NCI-H1436 (cell line): ENCODE results near the gene KDF1.
A peak's percentile ranks its signal among the peaks of the same experiment; 100 is the strongest.
"Not testable (repeated sequence)": the region's sequence is repeated elsewhere in the genome, so short reads cannot be mapped to it uniquely, and the experiment has no call there.

ENCODE experiments used
- DNase-seq: peaks from one replicate; lab custom pipeline; 2025; lab: John Stamatoyannopoulos, UW

The KDF1 gene

DNA sequence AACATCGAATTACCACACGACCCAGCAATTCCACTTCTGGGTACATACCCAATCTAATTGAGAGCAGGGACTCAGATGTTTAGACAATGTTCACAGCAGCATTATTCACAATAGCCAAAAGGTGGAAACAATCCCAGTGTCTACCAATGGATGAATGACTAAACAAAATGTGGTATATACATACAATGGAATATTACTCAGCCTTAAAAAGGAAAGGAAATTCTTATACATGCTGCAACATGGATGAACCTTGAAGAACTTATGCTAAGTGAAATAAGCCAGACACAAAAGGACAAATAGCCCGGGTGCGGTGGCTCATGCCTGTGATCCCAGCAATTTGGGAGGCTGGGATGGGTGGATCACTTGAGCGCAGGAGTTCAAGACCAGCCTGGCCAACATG lies 6.9 kb downstream of the KDF1 start:
- no peak for DNase-seq

DNA sequence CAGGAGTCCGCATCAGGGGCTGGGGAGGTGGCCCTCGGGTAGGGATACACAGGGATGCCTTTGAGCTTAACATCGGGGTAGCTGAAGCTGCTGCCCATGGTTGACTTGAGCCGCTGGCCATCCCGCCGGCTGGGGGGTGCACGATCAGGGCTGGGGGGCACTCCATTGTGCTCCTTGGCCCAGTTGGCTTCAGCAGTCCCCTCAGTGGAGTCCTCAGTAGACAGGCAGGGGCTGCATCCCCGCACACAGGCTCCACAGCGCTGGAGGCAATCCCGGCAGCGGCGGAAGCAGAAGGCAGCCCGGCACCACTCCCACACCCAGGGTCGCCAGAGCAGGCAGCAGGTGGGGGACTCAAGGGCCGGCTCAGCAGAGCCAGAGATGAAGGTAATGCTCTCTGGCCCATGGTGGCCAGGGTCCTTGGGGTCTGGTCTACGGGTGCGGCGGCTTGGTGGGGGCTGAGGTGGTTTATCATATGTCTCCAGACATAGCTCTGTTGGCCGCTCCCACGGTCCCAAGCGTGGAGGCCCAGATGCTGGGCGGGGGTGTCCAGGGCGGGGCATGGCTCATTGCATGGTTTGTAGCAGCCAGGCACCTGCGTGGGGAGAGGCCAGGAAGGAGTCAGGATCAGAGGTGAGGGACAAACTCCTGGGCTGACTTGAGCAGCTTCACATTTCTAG lies 8.3 kb downstream of the KDF1 start:
- no peak for DNase-seq

DNA sequence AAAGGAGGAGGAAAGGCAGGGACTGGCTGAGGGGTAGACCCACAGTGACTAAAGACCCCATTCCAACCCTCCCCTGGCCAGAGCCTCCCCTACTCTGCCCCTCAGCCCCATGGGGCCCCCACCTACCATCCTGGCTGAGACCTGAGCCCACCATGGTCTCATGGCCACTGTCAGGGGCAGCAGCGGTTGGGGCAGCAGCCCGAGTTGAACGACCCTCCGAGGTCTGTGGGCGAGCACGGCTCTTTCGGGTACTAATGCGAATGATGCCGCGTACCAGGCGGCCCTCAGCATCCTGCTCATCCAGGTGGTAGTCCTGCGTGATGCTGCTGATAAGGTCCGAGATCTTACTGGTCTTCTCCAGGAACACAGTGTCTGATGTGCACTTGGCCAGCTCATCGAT lies 9.1 kb downstream of the KDF1 start:
- DNase-seq, result no peak

DNA sequence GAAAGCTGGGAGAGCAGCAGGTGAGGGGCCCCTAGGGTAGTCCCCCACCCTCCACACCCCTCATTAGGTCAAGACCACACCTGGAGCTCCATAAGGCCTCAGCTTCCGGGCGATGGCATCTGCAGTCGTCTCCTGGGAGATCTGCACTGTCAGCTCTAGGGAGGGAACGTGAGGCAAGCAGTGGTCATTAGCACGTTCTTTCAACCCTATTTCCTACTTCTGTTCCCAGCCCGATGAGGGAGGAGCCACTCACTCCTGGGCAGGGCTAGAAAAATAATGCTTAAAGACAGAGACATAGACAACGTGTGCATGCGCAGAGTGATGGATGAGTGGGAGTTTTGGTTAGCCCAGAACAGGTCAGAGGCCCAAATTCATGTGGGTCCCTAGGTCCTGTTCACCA lies 9.7 kb downstream of the KDF1 start:
- DNase-seq, result no peak

GRCh38 chr1:26949926-26950319 lies 10.3 kb downstream of the KDF1 start:
- no peak for DNase-seq

- DNase-seq, result no peak
Observed at GRCh38 chr1:26949266-26949925, 10.9 kb downstream of the KDF1 start.

DNA sequence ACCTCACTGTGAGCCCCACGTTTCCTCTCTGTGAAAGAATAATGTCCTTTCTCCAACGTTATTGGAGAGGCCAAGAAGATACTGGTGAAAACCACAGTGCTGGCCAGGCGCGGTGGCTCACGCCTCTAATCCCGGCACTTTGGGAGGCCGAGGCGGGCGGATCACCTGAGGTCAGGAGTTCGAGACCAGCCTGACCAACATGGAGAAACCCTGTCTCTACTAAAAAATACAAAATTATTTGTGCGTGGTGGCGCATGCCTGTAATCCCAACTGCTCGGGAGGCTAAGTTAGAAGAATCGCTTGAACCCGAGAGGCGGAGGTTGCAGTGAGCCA lies 11.6 kb downstream of the KDF1 start:
- not testable (repeated sequence) for DNase-seq

DNA sequence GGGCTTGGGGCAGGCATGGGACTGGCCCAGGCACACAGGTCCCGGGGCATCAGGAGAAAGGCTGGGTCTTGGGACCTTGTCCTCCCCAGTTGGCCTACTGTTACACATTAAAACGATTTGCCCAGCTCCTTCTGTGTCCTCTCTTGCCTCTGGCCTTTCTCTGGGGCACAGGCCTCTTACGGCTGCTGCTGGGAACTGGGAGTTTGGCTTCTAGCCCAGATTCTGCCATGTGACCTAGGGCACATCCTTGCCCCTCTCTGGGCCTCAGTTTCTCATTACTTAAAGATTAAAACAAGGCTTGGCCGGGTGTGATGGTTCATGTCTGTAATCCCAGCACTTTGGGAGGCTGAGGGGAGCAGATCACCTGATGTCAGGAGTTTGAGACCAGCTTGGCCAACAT lies 14.0 kb downstream of the KDF1 start:
- DNase-seq, result no peak

DNA sequence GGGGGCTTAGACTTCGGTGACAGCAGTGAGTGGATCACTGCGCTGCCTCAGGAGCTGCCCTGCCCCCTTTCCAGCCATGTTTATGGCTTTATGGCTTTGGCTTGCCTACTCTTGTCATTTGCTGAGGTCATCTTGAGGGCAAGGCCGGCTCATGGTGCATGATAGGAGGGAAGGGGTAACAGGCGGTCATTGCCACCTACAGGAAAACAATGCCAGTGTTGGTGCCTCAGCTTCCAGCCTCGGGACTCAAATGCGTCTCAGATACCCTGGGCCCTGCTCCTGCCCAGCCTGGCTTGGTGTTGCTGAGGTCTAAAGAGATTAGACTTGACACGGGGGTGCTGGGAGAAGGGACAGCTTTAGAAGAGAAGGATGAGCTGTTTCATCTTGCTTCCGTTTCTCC lies 14.5 kb downstream of the KDF1 start:
- no peak for DNase-seq

DNA sequence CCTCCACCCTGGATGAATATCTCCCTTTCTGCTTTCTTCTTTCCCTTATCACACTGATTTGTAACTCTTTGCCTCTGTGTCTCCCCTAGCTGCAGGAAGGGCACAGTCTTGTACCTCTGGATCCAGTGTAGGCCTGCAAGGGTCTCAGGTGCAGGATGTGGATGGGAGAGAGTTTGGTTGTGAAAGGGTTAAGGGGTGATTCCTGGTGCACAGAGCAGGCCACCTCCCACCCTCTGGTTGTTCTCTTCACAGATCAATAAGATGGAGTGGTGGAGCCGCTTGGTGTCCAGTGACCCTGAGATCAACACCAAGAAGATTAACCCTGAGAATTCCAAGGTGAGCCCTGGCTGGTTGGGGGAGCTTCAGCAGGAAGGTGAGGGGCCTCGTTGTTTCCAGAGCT lies 15.1 kb downstream of the KDF1 start:
- no peak for DNase-seq

GRCh38 chr1:26942656-26943055 lies 17.6 kb downstream of the KDF1 start:
- no peak for DNase-seq

GRCh38 chr1:26941311-26941710 lies 19.0 kb downstream of the KDF1 start:
- no peak for DNase-seq

- no peak for DNase-seq
Observed at GRCh38 chr1:26938659-26939025, 21.6 kb downstream of the KDF1 start.

GRCh38 chr1:26938004-26938658 lies 22.1 kb downstream of the KDF1 start:
- DNase-seq, result no peak

DNA sequence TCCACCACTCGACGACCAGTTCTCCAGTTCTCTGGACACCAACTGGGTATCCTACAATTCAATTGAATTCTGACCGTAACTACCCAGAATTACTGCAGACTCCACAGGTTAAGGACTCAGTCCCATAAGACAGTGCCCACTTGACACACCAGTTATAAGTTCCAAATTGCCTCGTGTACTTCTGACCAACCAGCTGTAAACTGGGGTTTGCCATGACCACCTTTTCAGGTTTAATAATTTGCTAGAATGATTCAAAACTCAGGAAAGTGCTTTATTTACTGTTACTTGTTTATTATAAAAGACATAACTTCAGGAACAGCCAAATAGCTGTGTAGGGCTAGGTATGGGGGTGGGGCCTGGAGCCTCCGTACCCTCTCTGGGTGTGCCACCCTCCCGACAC lies 23.4 kb downstream of the KDF1 start:
- no peak for DNase-seq

DNA sequence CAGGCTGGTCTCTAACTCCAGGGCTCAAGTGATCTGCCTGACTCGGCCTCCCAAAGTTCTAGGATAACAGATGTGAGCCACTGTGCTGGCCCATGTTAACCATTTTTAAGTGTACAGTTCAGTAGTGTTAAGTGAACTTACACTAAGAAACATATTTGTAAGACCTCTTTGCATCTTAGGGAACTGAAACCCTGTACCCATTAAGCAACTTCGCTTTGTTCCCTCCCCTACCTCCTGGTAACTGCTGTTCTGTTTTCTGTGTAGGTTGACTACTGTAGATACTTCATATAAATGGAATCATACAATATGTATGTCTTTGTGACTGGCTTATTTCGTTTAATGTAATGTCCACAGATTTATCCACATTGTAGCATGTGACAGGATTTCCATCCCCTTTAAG lies 27.7 kb downstream of the KDF1 start:
- DNase-seq, result no peak

- no peak for DNase-seq
Observed at GRCh38 chr1:26923711-26924110, 36.6 kb downstream of the KDF1 start.

GRCh38 chr1:26922901-26923300 lies 37.4 kb downstream of the KDF1 start:
- DNase-seq, result no peak

DNA sequence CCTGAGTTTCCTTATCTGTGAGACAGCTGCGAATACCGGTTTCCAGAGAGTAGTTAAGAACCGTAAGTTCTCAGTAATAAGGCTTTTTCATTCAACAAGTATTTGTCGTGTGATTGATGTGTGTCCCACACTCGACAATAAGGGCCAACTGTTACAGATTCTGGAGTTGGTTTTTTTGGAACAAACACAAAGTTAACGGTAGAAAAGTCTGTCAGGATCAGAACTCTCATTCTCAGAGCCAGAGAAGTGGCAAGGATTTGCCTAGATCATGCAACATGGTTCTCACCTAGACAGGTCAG lies 37.9 kb downstream of the KDF1 start:
- DNase-seq, result no peak

DNA sequence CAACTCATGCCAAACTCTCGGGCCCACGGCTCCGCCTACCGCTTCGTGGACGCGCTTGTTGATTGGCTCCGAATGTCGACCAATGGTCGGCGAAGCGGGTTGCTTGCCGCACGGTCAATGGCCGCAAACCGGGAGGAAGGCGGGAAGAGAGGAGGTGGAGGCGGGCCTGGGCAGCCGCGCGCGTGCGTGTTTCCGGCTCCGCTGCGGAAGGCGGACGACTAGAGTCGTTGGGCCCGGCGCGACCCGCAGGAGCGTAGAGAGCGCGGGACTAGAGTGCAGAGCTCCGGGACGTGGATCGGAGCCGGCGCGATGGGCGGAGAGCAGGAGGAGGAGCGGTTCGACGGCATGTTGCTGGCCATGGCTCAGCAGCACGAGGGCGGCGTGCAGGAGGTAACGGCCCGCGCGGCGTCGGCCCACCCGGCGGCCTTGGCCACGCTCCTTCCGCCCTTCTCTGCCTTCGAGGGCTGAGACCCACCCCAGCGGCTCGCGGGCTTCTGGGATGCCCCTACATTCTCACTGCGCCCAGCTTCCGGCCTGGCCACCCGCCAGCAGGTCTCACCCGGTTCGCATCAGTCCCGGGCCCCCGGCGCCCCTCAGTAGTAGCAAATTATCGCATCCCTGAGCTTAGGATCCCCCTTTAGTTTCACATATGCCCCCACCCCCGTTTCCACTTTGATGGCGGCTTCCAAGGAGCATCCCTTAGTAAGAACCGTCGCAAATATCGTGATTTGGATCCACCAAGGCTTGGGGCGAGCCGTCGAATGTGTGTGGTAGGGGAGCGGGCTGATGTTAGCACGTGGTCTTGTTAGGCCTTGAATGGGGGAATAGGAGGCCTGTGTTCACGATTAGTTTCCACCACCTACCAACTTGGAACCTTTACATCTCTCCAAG lies 38.5 kb downstream of the KDF1 start, which contains the start of gene NUDC:
TSS of gene NUDC (plus strand) at position 204 of the 891 bp plus-strand sequence. CDS start at position 310, 106 bp downstream.
- peak; percentile 96 for DNase-seq

DNA sequence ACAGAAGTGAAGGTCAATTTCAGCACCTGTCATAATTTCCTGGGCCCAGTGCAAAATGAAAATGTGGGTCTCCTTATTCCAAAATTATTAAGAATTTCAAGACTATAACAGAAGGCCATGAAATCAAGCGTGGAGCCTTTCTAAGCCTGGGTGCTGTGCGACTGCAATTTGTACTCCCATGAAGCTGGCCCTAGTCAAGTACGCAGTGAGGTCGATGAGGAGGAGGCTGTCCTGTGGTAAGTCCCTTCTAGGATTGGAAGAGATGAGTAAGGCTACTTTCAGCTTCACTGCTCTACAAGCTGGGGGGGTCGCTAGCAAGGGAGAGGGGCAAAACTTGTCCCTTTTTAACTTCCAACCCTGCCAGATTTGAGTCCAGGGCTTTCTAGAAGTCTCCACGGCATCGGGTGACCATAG lies 39.1 kb downstream of the KDF1 start:
- no peak for DNase-seq

- no peak for DNase-seq
Observed at GRCh38 chr1:26915204-26915842, 44.9 kb downstream of the KDF1 start.
